Measurements from ENCODE around the gene TNNT1. TPM values are rescaled to one million over a fixed set of nuclear protein-coding genes. Genes with fewer than 3 reads are reported as not detected.
A peak's percentile ranks its signal among the peaks of the same experiment; 100 is the strongest.

Gene TNNT1
- total RNA-seq, 4 donors from 2014 or later, result 0.90 to 1.5 TPM; not detected in 2

GRCh38 chr19:55178781-55179599 lies 30.0 kb upstream of the TNNT1 start:
- Histone ChIP-seq H3K4me3 (peak overlapping the region in 2 of 4 donors; percentile 18 to 25), H3K27ac (no peak overlapping the region), H3K36me3 (no peaks in the 10 kb centered on the region), H3K9me3 (no peaks in the 10 kb centered on the region), H3K4me1 (peaks cover 0 to 25% (median 6%) of the 10 kb centered on the region in 4 donors), H3K27me3 (peaks cover 3 to 86% of the 10 kb centered on the region in 2 donors)
- DNase-seq (ENCODE audit: low spot score in 2 of 2), result peak in 1 of 2 donors; percentile 18
- TF ChIP-seq CTCF (IDR thresholded peaks at IDR 0.05), result no peak
- no peak for TF ChIP-seq EP300 (IDR thresholded peaks at IDR 0.05)
- no peak for TF ChIP-seq POLR2A (IDR thresholded peaks at IDR 0.05)
- 7 to 9% methylated on average over 20 to 31 of the region's 61 CpGs for WGBS, 2 donors

- Histone ChIP-seq H3K9me3 (no peaks in the 10 kb centered on the region), H3K4me3 (no peak overlapping the region), H3K4me1 (peaks cover 0 to 39% (median 12%) of the 10 kb centered on the region in 4 donors), H3K27ac (no peak overlapping the region), H3K27me3 (peaks cover 3 to 100% of the 10 kb centered on the region in 2 donors), H3K36me3 (no peaks in the 10 kb centered on the region)
- TF ChIP-seq POLR2A (IDR thresholded peaks at IDR 0.05) (no peak), EP300 (IDR thresholded peaks at IDR 0.05) (no peak)
- no peak for DNase-seq (ENCODE audit: low spot score in 2 of 2)
- WGBS, 2 donors, result 30 to 44% methylated on average over 2 of the region's 2 CpGs
Measured at GRCh38 chr19:55176076-55176475, 27.1 kb upstream of the TNNT1 start.

- peaks cover 3 to 100% of the 10 kb centered on the region in 2 donors for H3K27me3 ChIP-seq
- H3K27ac ChIP-seq, result no peak overlapping the region
- peaks cover 0 to 38% (median 12%) of the 10 kb centered on the region in 4 donors for H3K4me1 ChIP-seq
- DNase-seq (ENCODE audit: low spot score in 2 of 2), result no peak
- H3K4me3 ChIP-seq, result no peak overlapping the region
- H3K36me3 ChIP-seq, result no peaks in the 10 kb centered on the region
- 67 to 73% methylated on average over 29 to 33 of the region's 43 CpGs for WGBS, 2 donors
- TF ChIP-seq EP300 (IDR thresholded peaks at IDR 0.05) (no peak), POLR2A (IDR thresholded peaks at IDR 0.05) (no peak), CTCF (IDR thresholded peaks at IDR 0.05) (no peak)
- no peaks in the 10 kb centered on the region for H3K9me3 ChIP-seq
Measured at GRCh38 chr19:55175117-55175867, 26.3 kb upstream of the TNNT1 start.

GRCh38 chr19:55174425-55175116 lies 25.6 kb upstream of the TNNT1 start:
- Histone ChIP-seq H3K27me3 (peaks cover 3 to 100% of the 10 kb centered on the region in 2 donors), H3K27ac (no peak overlapping the region), H3K4me3 (no peak overlapping the region), H3K4me1 (peaks cover 0 to 31% (median 9%) of the 10 kb centered on the region in 4 donors), H3K36me3 (no peaks in the 10 kb centered on the region), H3K9me3 (no peaks in the 10 kb centered on the region)
- 55 to 64% methylated on average over 21 of the region's 21 CpGs for WGBS, 2 donors
- DNase-seq (ENCODE audit: low spot score in 2 of 2), result no peak
- TF ChIP-seq EP300 (IDR thresholded peaks at IDR 0.05) (no peak), POLR2A (IDR thresholded peaks at IDR 0.05) (no peak), CTCF (IDR thresholded peaks at IDR 0.05) (no peak)

- TF ChIP-seq EP300 (IDR thresholded peaks at IDR 0.05) (no peak), POLR2A (IDR thresholded peaks at IDR 0.05) (no peak), CTCF (IDR thresholded peaks at IDR 0.05) (no peak)
- H3K4me3 ChIP-seq, result peak overlapping the region in 2 of 4 donors; percentile 32 to 34
- H3K36me3 ChIP-seq, result no peaks in the 10 kb centered on the region
- DNase-seq (ENCODE audit: low spot score in 2 of 2), result no peak
- WGBS, 2 donors, result 0 to 3% methylated on average over 12 to 33 of the region's 37 CpGs
- peaks cover 0 to 100% of the 10 kb centered on the region in 2 donors for H3K27me3 ChIP-seq
- H3K4me1 ChIP-seq, result peaks cover 0 to 24% (median 6%) of the 10 kb centered on the region in 4 donors
- no peaks in the 10 kb centered on the region for H3K9me3 ChIP-seq
- H3K27ac ChIP-seq, result no peak overlapping the region
Measured at GRCh38 chr19:55173714-55174409, 24.9 kb upstream of the TNNT1 start.

Data from tibial nerve (tissue), 4 donors.